Loucy (cell line): ENCODE data around the gene DCHS2.

Source experiments
- EZH2phosphoT487 ChIP-seq: fragments of 200-600 bp; IDR thresholded peaks from 2 replicates; pipeline ENCODE4 v1.6.1; 2018; ENCODE audit warnings: antibody characterized with exemption, mild to moderate bottlenecking, moderate library complexity, borderline replicate concordance
- TF ChIP-seq, protein P1 (sequence below): fragments of 200-600 bp; sonication (generic); conservative IDR thresholded peaks from 2 replicates; pipeline ENCODE4 v1.5.1; 2014; ENCODE audit warnings: mild to moderate bottlenecking, antibody characterized with exemption, low read length

DNA sequence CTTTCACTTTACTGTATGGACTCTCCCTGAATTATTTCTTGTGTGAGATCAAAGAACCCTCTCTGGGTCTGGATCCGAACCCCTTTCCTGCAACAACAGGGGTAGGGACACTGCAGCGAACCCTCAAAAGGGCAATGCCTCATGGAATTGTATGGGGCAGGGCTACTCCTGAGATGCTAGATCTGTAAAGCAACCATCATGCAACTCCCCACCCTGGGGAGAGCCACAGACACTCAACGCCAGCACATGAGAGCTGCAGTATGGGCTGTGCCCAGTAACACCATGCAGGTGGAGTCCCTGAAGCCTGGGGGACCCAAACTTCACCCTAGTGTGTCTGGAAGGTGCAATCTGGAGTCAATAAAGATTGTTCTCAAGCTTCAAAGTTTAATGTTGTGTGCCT is 304.7 kb downstream of the DCHS2 start:
- TF ChIP-seq, protein P1, sequence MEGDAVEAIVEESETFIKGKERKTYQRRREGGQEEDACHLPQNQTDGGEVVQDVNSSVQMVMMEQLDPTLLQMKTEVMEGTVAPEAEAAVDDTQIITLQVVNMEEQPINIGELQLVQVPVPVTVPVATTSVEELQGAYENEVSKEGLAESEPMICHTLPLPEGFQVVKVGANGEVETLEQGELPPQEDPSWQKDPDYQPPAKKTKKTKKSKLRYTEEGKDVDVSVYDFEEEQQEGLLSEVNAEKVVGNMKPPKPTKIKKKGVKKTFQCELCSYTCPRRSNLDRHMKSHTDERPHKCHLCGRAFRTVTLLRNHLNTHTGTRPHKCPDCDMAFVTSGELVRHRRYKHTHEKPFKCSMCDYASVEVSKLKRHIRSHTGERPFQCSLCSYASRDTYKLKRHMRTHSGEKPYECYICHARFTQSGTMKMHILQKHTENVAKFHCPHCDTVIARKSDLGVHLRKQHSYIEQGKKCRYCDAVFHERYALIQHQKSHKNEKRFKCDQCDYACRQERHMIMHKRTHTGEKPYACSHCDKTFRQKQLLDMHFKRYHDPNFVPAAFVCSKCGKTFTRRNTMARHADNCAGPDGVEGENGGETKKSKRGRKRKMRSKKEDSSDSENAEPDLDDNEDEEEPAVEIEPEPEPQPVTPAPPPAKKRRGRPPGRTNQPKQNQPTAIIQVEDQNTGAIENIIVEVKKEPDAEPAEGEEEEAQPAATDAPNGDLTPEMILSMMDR, result no peak
- TF ChIP-seq EZH2phosphoT487, result no peak
